Left hindlimb (tissue), 1 donor: ENCODE data around the gene PRKACB.
"Not testable (repeated sequence)": the region's sequence is repeated elsewhere in the genome, so short reads cannot be mapped to it uniquely, and the experiment has no call there.

ENCODE experiments used
- DNase-seq: peaks from one replicate; pipeline ENCODE4 v3.0.0-alpha.2; 2018

PRKACB gene

GRCh38 chr1:84272401-84272800 is 128.3 kb downstream of the PRKACB start:
- DNase-seq = no peak

- no peak for DNase-seq
These were observed 133.4 kb downstream of the PRKACB start for GRCh38 chr1:84277343-84278059.

GRCh38 chr1:84278905-84279304 is 134.8 kb downstream of the PRKACB start:
- DNase-seq = no peak

GRCh38 chr1:84280912-84281311 is 136.8 kb downstream of the PRKACB start:
- no peak for DNase-seq

- DNase-seq = no peak
These were observed 138.8 kb downstream of the PRKACB start for GRCh38 chr1:84282780-84283333.

GRCh38 chr1:84283381-84283780 is 139.3 kb downstream of the PRKACB start:
- DNase-seq = no peak

- no peak for DNase-seq
These were observed 142.0 kb downstream of the PRKACB start for GRCh38 chr1:84286071-84286470.

- not testable (repeated sequence) for DNase-seq
These were observed 143.3 kb downstream of the PRKACB start for GRCh38 chr1:84287389-84287788.
